Activated CD4-positive, alpha-beta T cell treated with anti-CD3 and anti-CD28 coated beads, Interleukin-2, amount 10 ng/mL, durations not matched to agents 7 days and 5 days (primary cell): ENCODE results near the gene CRTAP. TPM values are rescaled to one million over a fixed set of nuclear protein-coding genes. Genes with fewer than 3 reads are reported as not detected.
"Not testable (repeated sequence)": the region's sequence is repeated elsewhere in the genome, so short reads cannot be mapped to it uniquely, and the experiment has no call there.

ENCODE experiments used
- CTCF ChIA-PET: fragments of 350-600 bp; sonication (Branson Sonifier 250); formaldehyde crosslinking; loops from one replicate; lab custom pipeline; 2021; ENCODE audit warnings: antibody characterized with exemption; lab: Charles Lee
- POLR2A ChIA-PET: fragments of 350-600 bp; sonication (Branson Sonifier 250); formaldehyde crosslinking; loops from one replicate; lab custom pipeline; 2021; ENCODE audit warnings: antibody characterized with exemption; lab: Charles Lee
- DNase-seq: peaks from one replicate; pipeline ENCODE4 v3.0.0-alpha.2; 2020
- H3K27ac Mint-ChIP-seq: one replicate; pipeline ENCODE4 v1.8.0; 2021; ENCODE audit warnings: mild to moderate bottlenecking, moderate library complexity, mixed read lengths
- H3K27me3 Mint-ChIP-seq: one replicate; pipeline ENCODE4 v1.8.0; 2021; ENCODE audit warnings: mixed read lengths
- H3K36me3 Mint-ChIP-seq: one replicate; pipeline ENCODE4 v1.8.0; 2021; ENCODE audit warnings: low read depth, mixed read lengths
- H3K4me1 Mint-ChIP-seq: one replicate; pipeline ENCODE4 v1.8.0; 2021; ENCODE audit warnings: mixed read lengths
- H3K4me3 Mint-ChIP-seq: one replicate; pipeline ENCODE4 v1.8.0; 2021; ENCODE audit warnings: mild to moderate bottlenecking, moderate library complexity, mixed read lengths
- H3K9me3 Mint-ChIP-seq: one replicate; pipeline ENCODE4 v1.8.0; 2021; ENCODE audit warnings: mixed read lengths
- total RNA-seq, 2 experiments: library from RNA; stranded (reverse); gene quantifications; one replicate each; pipeline ENCODE4 v1.2.3, GENCODE V29; 2021

Gene CRTAP
- 10 to 100 TPM; 38.8 to 39.3 TPM for total RNA-seq

DNA sequence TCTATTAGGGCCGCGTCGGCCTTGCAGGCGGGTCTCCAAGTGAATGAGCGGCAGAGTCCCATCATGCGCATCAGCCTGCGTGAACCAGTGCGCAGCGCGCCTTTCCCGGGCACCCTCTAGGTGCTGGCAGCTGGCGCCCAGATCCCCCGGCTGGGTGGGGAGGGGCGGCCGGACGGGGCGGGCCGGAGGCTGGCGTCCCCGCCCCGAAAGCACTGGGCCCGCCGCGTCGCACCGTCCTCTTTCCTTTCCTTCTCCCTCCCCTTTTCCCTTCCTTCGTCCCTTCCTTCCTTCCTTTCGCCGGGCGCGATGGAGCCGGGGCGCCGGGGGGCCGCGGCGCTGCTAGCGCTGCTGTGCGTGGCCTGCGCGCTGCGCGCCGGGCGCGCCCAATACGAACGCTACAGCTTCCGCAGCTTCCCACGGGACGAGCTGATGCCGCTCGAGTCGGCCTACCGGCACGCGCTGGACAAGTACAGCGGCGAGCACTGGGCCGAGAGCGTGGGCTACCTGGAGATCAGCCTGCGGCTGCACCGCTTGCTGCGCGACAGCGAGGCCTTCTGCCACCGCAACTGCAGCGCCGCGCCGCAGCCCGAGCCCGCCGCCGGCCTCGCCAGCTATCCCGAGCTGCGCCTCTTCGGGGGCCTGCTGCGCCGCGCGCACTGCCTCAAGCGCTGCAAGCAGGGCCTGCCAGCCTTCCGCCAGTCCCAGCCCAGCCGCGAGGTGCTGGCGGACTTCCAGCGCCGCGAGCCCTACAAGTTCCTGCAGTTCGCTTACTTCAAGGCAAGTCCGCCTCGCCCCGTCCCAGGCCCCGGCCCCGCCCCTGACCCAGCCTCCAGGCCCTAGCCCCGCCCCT is at the start of gene CRTAP:
TSS of gene CRTAP (plus strand) at position 243 of the 850 bp plus-strand sequence. CDS start at position 307, 64 bp downstream.
- Mint-ChIP-seq H3K27ac (peak within 1 kb of the TSS; percentile 89), H3K4me1 (peaks cover 38% of the 10 kb centered on the region), H3K9me3 (peaks cover 4% of the 10 kb centered on the region), H3K36me3 (peaks cover 6% of the 10 kb centered on the region), H3K4me3 (peak within 1 kb of the TSS; percentile 82), H3K27me3 (no peaks in the 10 kb centered on the region)
- POLR2A ChIA-PET, result interaction anchor here (0.7 kb wide), 1 partner anchor 162 kb away, joined by 3 read pairs; the partner anchor contains the start of gene CCR4
- peak; percentile 81 for DNase-seq
- CTCF ChIA-PET, result interaction anchor here (0.7 to 1.3 kb wide), 4 partner anchors 11 to 259 kb away, joined by 3 read pairs; no protein-coding TSS in a partner anchor

DNA sequence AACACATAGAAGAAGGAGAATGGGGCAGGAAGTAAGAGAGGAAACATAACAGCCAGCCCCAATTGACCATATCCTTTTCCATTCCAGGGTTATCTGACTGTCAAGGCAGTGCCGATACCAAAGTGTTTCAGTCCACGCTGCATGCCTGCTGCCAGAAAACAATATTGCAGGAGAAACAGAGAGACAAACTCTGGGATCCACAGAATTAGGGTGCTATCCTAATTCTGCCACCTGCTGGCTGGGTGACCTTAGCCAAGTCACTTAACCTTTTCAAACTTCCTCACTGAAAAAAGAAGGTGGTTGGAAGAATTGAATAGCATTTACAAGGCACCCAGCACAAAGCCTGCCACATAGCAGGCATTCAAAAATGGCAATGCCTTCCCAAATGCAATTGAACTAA is 48.9 kb upstream of the CRTAP start:
- no peaks in the 10 kb centered on the region for H3K27me3 Mint-ChIP-seq
- ChIA-PET POLR2A (no interaction called here), CTCF (interaction anchor here (0.6 to 1.2 kb wide), 4 partner anchors 27 to 102 kb away, joined by 3 read pairs; no protein-coding TSS in a partner anchor)
- peaks cover 59% of the 10 kb centered on the region for H3K36me3 Mint-ChIP-seq
- H3K4me1 Mint-ChIP-seq, result peaks cover 80% of the 10 kb centered on the region
- peak; percentile 48 for DNase-seq
- no peak overlapping the region for H3K27ac Mint-ChIP-seq
- no peaks in the 10 kb centered on the region for H3K9me3 Mint-ChIP-seq
- no peak overlapping the region for H3K4me3 Mint-ChIP-seq

DNA sequence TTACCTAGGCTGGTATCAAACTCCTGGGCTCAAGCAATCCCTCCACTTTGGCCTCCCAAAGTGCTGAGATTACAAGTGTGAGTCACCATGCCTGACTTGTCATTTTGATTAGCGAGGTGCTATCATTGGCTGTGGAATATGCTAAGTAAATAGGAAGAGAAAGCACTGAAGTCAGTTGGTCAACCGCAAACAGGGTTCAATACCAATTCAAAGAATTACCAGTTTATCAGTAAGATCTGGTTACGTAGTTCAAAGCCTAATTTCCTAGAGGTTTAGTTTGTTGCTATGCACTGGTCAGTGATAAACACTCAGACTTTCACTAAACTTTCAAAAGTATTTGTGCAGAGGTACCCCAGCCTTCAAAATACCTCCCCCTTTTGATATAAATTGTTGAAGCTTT is 46.3 kb upstream of the CRTAP start:
- H3K4me1 Mint-ChIP-seq, result peaks cover 79% of the 10 kb centered on the region
- no peak for DNase-seq

DNA sequence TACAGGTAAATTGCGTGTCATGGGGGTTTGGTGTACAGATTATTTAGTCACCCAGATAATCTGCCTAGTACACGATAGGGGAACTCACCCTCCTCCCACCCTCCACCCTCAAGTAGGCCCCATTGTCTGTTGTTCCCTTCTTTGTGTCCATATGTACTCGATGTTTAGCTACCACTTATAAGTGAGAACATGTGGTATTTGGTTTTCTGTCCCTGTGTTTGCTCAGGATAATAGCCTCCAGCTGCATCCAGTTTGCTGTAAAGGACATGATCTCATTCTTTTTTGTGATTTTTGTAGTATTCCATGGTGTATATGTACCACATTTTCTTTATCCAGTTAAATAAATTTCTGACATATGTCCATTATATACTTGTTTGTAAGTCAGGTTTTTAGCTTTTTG is 44.0 kb upstream of the CRTAP start:
- H3K4me3 Mint-ChIP-seq, POLR2A ChIA-PET, H3K27ac Mint-ChIP-seq, H3K9me3 Mint-ChIP-seq, DNase-seq, H3K27me3 Mint-ChIP-seq: not testable (repeated sequence)
- Mint-ChIP-seq H3K36me3 (peaks cover 50% of the 10 kb centered on the region), H3K4me1 (peaks cover 75% of the 10 kb centered on the region)
- CTCF ChIA-PET, result interaction anchor here (1.1 to 6.3 kb wide), 6 partner anchors 8 to 123 kb away, joined by 3 to 40 read pairs (median 8); no protein-coding TSS in a partner anchor

More for the DNA sequence above, 46.3 kb upstream of the CRTAP start:
- ChIA-PET CTCF (interaction anchor here (1.5 kb wide), 1 partner anchor 10 kb away, joined by 5 read pairs; no protein-coding TSS in a partner anchor), POLR2A (no interaction called here)
- Mint-ChIP-seq H3K9me3 (no peaks in the 10 kb centered on the region), H3K27ac (peak overlapping the region; percentile 51), H3K27me3 (no peaks in the 10 kb centered on the region), H3K36me3 (peaks cover 57% of the 10 kb centered on the region), H3K4me3 (no peak overlapping the region)

DNA sequence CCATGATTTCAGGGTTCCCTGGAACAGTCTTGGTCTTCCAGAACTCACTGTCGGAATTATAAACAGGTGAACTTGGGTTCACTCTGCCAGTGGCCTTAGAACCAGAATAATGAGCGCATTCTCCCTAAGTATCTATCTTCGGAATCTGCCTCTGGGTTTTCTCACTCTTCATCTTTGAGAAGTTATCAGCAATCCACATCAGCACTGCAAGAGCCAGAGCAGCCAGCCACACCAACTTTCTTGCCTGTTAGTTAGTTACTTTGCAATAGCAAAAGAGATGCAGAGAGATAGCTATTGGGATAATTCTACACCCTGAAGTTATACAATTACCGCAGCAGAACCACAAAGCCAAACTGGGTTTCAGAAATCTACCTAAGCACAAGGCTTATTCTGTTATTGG is 42.6 kb upstream of the CRTAP start:
- CTCF ChIA-PET, result interaction anchor here (1.1 to 6.3 kb wide), 6 partner anchors 10 to 124 kb away, joined by 3 to 40 read pairs (median 10); no protein-coding TSS in a partner anchor
- Mint-ChIP-seq H3K4me1 (peaks cover 67% of the 10 kb centered on the region), H3K4me3 (no peak overlapping the region), H3K27me3 (no peaks in the 10 kb centered on the region), H3K27ac (peak overlapping the region; percentile 78), H3K36me3 (peaks cover 52% of the 10 kb centered on the region), H3K9me3 (no peaks in the 10 kb centered on the region)
- POLR2A ChIA-PET, result no interaction called here
- peak; percentile 34 for DNase-seq

DNA sequence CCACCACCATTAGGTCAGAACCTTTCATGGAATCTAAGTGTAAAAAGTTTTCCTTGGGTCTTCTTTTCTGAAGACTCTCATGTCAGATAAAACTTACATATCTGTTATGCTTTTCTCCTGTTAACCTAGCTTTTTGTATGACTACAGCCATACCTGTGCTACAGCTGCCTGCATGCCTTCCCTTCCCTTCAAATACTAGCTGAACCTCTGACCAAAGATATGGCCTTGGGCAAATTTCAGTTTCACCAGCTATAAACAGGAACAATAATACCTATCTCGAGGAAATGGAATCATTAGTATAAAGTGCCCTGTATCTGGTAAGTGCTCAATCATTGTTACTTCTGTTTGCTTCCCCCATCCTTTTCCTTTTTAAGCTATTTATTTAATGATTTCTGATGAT is 41.9 kb upstream of the CRTAP start:
- Mint-ChIP-seq H3K27ac (no peak overlapping the region), H3K27me3 (no peaks in the 10 kb centered on the region), H3K9me3 (no peaks in the 10 kb centered on the region), H3K36me3 (peaks cover 53% of the 10 kb centered on the region), H3K4me1 (peaks cover 68% of the 10 kb centered on the region), H3K4me3 (no peak overlapping the region)
- no peak for DNase-seq
- ChIA-PET CTCF (interaction anchor here (1.2 to 6.3 kb wide), 4 partner anchors 12 to 123 kb away, joined by 3 to 41 read pairs (median 24); no protein-coding TSS in a partner anchor), POLR2A (no interaction called here)

DNA sequence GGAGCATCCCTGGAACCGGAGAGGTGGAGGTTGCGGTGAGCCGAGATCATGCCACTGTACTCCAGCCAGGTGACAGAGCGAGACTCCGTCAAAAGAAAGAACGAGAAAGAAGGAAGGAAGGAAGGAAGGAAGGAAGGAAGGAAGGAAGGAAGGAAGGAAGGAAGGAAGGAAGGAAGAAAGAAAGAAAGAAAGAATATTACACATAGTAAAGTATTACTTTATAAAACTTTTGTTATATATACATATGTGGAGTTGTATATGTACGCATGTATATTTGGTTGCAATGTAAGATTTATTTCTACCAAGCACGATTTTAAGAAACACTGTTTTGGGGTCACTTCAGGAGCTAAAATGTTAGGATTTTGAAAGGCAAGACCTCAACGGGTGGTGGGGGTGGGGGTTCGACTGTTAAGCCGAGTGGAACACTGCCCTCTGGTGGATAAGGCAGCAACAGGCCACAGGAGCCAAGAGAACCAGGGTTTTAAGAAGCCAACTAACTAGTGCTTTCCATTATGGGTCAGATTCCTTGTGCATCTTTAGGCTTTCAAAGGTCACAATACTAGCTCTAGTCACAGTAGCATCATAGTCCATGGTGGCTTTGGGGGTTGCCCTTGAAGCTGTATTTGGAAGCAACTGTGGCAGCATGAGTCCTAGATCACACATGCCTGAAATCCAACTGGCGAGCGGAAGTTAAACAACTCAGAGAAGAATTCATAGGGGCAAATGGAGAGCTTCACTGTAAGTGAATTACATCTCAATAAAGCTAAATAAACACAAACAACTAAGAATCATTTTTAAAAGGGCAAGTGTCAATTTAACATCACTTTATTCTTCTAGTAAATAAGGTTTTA is 39.4 kb upstream of the CRTAP start:
- Mint-ChIP-seq H3K4me1 (peaks cover 54% of the 10 kb centered on the region), H3K4me3 (no peak overlapping the region), H3K9me3 (no peaks in the 10 kb centered on the region), H3K36me3 (peaks cover 35% of the 10 kb centered on the region), H3K27me3 (no peaks in the 10 kb centered on the region), H3K27ac (no peak overlapping the region)
- peak; percentile 79 for DNase-seq
- CTCF ChIA-PET, result interaction anchor here (0.6 to 6.3 kb wide), 23 partner anchors 9 to 197 kb away, joined by 3 to 41 read pairs (median 4); no protein-coding TSS in a partner anchor
- POLR2A ChIA-PET, result no interaction called here

DNA sequence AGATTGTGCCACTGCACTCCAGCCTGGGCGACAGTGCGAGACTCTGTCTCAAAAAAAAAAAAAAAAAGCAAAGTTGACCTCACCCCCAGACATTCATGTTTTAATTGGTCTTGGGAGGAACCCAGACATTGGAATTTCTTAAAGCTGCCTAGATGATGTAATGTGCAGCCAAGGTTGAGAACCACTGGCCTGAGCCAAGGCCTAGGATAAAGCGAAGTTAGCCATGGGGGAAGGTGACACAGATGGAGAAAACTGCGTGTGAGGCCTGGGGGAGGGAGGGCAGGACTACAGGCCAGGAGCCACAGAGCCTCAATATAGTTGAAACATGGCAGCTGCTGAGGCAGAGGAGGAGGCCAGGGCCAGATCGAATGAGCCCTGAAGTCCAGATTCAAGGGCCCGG is 37.8 kb upstream of the CRTAP start:
- no peak for DNase-seq
- no peak overlapping the region for H3K4me3 Mint-ChIP-seq
- POLR2A ChIA-PET, result no interaction called here
- H3K9me3 Mint-ChIP-seq, result no peaks in the 10 kb centered on the region
- peaks cover 44% of the 10 kb centered on the region for H3K4me1 Mint-ChIP-seq
- CTCF ChIA-PET, result interaction anchor here (0.7 to 4.2 kb wide), 5 partner anchors 18 to 127 kb away, joined by 3 to 41 read pairs (median 6); no protein-coding TSS in a partner anchor
- peaks cover 26% of the 10 kb centered on the region for H3K36me3 Mint-ChIP-seq
- no peaks in the 10 kb centered on the region for H3K27me3 Mint-ChIP-seq
- H3K27ac Mint-ChIP-seq, result no peak overlapping the region

DNA sequence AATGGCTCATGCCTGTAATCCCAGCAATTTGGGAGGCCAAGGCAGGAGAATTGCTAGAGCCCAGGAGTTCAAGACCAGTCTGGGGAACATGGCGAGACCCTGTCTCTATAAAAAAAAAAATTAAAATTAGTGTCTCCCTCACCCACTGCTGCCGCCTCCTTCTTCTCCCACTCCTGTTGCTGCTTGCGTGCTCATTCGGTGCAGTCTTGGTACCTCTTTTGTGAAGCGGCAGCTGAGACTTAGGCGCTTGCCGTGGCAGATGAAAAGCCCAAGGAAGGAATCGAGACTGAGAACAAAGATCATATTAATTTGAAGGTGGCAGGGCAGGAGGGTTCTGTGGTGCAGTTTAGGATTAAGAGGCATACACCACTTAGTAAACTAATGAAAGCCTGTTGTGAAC is 36.9 kb upstream of the CRTAP start:
- H3K27ac Mint-ChIP-seq, result no peak overlapping the region
- CTCF ChIA-PET, result no interaction called here
- H3K4me1 Mint-ChIP-seq, result peaks cover 35% of the 10 kb centered on the region
- H3K4me3 Mint-ChIP-seq, result no peak overlapping the region
- POLR2A ChIA-PET, result interaction anchor here (0.6 kb wide), 1 partner anchor 61 kb away, joined by 3 read pairs; no protein-coding TSS in a partner anchor
- no peak for DNase-seq
- H3K27me3 Mint-ChIP-seq, result no peaks in the 10 kb centered on the region
- no peaks in the 10 kb centered on the region for H3K9me3 Mint-ChIP-seq
- H3K36me3 Mint-ChIP-seq, result peaks cover 17% of the 10 kb centered on the region

DNA sequence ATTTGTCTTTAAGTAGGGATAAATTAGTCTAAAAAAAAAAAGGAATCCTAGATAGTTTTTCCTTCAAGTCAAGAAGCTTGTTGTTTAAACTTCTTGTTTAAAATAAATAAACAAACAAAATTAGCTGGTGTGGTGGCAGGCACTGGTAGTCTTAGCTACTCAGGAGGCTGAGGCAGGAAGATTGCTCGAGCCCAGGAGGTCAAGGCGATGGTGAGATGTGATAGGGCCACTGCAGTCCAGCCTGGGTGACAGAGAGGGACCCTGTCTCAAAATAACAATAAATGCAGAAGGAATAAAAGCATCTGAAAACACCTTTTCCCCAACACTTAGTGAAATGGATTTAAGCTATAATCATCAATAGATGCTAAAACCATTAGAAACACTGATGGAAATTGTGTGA is 35.8 kb upstream of the CRTAP start:
- Mint-ChIP-seq H3K9me3 (no peaks in the 10 kb centered on the region), H3K36me3 (peaks cover 15% of the 10 kb centered on the region), H3K27me3 (no peaks in the 10 kb centered on the region), H3K4me1 (peaks cover 26% of the 10 kb centered on the region), H3K4me3 (no peak overlapping the region), H3K27ac (no peak overlapping the region)
- ChIA-PET POLR2A (no interaction called here), CTCF (no interaction called here)
- no peak for DNase-seq

DNA sequence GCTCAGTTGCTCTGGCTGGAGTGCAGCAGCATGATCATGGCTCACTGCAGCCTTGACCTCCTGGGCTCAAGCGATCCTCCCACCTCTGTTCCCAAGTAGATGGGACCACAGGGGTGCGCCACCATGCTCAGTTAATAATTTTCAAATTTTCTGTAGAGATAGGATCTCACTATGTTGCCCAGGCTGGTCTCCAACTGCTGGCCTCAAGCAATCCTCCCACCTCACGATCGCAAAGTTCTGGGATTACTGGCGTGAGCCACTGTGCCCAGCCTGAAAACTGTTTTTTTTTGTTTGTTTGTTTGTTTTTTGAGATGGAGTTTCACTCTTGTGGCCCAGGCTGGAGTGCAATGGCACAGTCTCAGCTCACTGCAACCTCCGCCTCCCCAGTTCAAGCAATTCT is 34.0 kb upstream of the CRTAP start:
- POLR2A ChIA-PET, DNase-seq, H3K4me3 Mint-ChIP-seq, H3K27me3 Mint-ChIP-seq, H3K9me3 Mint-ChIP-seq, H3K27ac Mint-ChIP-seq: not testable (repeated sequence)
- H3K4me1 Mint-ChIP-seq, result peaks cover 21% of the 10 kb centered on the region
- CTCF ChIA-PET, result interaction anchor here (1.5 kb wide), 1 partner anchor 131 kb away, joined by 4 read pairs; no protein-coding TSS in a partner anchor
- H3K36me3 Mint-ChIP-seq, result peaks cover 21% of the 10 kb centered on the region

DNA sequence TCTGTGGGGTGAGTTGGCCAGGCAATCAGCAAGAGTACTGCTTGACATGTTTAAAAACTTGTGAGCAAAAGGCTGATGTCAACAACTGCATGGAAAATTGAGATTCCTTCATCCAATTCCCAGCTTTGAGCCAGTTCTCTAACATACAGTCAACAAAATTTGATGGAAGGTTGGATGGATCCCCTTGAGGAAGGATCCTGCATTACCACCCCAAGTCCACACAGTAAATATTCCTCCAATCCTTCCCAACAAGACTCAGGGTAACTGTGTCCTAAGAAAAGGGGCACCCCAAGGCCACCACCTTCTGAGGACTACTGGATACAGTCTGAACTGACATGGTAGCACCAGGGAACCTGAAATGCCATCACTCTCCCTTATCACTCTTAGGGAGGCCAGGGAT is 32.0 kb upstream of the CRTAP start:
- H3K27ac Mint-ChIP-seq, result no peak overlapping the region
- H3K36me3 Mint-ChIP-seq, result peaks cover 21% of the 10 kb centered on the region
- H3K27me3 Mint-ChIP-seq, result no peaks in the 10 kb centered on the region
- H3K4me1 Mint-ChIP-seq, result peaks cover 23% of the 10 kb centered on the region
- H3K9me3 Mint-ChIP-seq, result no peaks in the 10 kb centered on the region
- POLR2A ChIA-PET, result no interaction called here
- DNase-seq, result no peak
- H3K4me3 Mint-ChIP-seq, result no peak overlapping the region
- CTCF ChIA-PET, result interaction anchor here (0.9 to 6.8 kb wide), 4 partner anchors 9 to 134 kb away, joined by 3 to 40 read pairs (median 5); no protein-coding TSS in a partner anchor
